Measurements from ENCODE around the gene ARHGAP26.
"Not testable (repeated sequence)": the region's sequence is repeated elsewhere in the genome, so short reads cannot be mapped to it uniquely, and the experiment has no call there.

ARHGAP26 gene

DNA sequence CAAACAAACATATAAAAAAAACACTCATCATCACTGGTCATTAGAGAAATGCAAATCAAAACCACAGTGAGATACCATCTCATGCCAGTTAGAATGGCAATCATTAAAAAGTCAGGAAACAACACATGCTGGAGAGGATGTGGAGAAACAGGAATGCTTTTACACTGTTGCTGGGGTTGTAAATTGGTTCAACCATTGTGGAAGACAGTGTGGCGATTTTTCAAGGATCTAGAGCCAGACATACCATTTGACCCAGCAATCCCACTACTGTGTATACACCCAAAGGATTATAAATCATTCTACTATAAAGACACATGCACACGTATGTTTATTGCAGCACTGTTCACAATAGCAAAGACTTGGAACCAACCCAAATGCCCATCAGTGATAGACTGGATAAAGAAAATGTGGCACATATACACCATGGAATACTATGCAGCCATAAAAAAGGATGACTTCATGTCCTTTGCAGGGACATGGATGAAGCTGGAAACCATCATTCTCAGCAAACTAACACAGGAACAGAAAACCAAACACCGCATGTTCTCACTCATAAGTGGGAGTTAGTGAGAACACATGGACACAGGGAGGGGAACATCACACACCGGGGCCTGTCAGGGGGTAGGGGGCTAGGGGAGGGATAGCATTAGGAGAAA lies 433.3 kb downstream of the ARHGAP26 start:
- not testable (repeated sequence) for DNase-seq

DNA sequence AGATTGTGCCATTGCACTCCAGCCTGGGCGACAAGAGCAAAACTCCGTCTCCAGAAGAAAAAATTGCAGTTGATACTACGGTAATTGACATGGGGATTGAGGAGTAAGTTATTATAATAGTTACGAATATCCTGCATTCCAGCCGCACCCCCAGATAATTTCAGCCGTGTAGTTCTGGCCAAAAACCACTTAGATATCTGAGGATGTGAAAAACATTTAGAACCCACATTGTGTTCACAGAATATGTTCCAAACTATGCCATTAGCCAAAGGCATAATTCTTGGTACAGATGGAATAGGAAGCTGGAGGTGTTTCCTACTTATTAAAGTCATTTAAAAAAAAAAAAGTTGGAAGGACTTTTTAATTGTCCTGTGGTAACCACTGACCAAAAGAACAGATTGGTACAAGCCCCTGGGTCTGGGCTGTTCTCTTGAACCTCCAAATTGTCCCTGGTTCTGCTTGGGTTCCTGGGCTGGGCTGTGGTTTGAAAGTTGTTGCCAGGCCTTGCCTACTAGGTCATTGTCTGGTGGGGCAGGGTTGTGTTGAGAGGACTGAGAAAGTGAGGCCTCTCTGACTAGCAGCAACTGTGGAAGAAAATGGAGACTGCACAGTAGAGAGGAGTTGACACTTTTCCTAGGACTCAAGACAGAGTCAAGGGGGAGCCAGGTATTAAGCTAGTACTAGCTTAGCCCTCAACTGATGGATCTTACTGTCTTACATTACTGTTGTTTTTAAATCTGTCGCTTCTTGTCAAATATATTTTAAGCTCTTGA lies 434.5 kb downstream of the ARHGAP26 start:
- DNase-seq, result no peak

DNA sequence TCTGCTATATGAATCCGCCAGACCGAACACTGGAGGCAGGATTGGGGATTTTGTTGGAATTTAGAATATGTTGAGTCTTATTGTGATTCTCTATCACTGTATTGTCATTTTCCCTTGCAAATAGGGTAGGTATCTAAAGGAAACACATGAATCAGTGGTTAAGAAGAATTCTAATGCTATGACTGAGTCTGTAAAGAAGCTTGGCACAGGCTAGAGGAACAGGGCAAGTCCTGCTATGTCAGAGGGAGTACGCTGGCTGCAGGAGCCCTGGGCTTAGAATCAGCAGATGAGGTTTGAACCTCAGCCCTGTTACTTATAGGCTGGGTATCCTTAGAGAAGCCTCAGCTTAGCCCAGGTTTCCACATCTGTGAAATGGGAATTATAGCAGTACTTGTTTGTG lies 435.2 kb downstream of the ARHGAP26 start:
- no peak for DNase-seq

DNA sequence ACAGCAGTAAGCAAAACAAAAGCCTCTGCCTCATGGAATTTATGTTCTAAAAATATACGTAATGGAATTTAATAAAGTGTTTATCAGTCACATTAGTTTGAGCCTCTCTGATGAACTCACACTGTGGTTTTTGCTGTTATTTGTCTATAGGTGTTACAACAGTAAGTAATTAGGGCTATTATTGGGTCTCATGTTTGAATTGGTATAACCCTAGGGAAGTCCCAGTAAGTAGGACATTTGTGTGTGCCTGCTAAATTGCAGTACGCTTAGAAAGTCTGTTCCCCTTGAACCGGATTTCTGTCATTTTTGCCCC lies 435.7 kb downstream of the ARHGAP26 start:
- no peak for DNase-seq

DNA sequence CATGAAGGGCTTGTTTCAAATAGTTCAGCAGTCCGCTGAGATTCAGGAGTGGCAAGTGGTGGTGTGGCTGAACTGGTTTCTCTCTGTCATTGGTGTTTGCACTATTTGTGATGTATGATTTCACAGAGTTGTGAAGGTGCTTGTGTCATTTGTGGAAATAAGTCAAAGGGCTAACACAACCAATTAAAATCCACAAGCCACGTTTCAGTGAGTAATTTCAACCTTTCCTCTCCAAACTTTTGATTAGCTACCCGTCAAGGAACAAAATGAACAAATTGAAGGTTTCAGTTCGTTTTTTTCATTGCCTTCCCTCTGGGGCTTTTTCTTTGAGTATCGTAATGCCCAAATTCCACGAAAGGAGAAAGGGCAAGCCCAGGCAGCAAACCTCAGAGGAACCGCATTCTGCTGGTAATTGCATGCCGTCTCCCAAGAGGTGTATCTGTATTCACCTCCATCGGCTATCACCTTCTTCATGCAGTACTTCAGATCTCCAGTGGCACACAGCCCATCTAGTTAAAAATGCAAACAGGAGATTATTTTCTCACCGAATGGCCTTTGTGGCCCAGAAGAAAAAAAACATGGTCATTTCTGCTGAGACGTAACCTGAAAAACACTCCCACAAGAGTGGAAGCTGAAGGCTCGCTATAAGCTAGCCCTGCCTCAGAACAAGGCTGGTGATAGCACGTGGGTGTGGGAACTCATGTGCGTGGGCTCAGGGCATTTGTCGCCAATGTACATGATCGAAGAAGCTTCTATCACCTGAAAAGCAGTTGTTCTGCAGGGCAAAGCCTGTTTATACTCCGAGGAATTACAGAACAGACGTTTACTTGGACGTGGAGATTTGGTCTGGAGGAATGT lies 436.2 kb downstream of the ARHGAP26 start:
- DNase-seq, result no peak

DNA sequence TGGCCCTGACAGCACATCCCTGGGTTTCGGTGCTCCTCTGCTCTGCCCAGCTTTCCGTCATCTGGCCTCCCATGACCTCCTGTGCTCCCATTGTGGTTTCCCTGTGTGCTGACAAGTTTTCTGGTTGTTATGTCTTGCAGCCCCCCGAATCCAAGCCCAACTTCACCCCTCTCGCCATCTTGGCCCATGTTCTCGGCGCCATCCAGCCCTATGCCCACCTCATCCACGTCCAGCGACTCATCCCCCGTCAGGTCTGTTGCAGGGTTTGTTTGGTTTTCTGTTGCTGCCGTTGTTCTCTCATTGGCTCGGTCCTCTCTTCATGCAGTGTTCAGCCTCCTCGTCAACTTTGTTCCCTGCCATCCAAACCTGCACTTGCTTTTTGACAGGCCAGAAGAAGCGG lies 436.9 kb downstream of the ARHGAP26 start:
- DNase-seq, result no peak

DNA sequence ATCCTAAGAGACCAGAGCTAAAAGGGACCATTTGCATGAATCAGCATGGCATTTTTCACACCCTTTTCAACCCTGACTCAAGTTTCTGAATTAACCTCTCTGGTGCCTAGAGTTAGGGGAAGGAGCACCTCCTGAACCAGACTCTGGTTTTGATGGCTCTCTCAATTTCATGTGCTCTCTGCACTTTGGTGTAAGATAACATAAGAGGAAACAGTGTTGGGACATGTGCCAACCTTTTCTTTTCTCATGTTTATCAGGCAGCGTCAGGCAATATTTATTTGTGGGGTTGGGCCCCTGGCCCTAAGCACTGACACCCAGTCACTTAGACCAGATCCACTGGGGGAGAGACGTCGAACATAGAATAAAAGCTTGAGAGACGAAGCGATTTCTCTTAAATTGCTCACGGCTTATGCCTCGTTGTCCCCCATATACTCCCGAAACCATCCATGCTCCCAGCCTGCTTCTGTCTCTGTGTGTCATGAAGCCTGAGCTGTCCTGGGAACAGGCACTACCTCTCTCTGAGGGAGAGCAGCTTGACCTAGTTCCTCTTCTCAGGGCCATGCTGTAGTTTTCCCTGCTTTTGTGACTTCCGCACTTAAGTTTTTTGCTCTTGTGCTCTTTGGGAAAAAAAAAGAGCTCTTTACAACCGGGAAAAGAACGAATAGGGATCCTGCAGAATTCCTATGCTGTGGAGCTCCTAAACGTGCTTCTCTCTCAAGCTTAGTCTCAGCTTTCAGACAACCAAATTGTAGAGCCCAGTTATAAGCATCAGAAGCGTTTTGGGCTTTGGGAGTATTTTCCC lies 437.6 kb downstream of the ARHGAP26 start:
- no peak for DNase-seq

DNA sequence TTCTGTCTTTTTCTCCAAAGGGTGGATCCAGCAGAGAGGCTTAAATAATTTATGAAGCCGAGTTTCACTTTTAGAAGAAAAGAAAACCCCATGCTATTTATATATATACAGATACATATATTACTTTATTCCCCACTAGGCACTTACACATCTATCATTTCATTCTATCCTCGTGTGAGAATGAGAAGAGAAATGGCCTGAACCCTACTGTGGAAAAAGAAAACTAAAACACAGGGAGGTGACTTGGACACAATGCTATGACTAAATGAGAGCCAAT lies 438.1 kb downstream of the ARHGAP26 start:
- no peak for DNase-seq

DNA sequence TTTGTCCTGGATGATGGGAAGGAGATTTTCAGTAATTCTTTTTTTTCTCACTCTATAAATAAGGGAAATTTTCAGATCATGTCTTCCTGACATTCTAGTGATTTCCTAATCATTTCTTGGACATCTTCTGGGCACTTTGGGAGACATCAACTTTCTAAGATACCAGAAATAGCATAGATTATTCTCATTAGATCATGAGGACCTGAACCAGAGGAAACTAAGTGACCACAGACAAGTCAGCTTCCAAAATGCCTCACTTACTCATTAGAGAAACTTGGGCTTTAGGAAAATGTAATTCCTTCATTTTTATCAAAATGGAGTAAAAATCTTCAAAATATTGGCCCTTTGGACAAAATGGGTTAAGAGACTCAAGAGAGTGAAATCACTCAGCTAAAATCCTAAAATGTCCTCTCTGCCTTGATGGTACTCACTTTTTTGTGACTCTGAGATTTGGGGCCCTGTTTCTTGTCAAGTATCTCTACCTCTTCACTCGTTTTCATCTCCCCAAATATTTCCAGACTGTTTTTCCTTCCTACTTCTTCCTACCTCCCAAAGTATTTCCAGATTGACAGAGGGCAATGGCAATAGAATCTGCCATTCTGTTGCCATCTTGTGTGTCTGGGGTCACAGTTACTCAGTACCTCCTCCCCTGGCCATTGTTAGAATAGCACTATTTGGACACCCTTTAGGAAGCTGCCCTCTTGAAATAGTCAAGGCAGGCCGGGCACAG lies 438.8 kb downstream of the ARHGAP26 start:
- no peak for DNase-seq

DNA sequence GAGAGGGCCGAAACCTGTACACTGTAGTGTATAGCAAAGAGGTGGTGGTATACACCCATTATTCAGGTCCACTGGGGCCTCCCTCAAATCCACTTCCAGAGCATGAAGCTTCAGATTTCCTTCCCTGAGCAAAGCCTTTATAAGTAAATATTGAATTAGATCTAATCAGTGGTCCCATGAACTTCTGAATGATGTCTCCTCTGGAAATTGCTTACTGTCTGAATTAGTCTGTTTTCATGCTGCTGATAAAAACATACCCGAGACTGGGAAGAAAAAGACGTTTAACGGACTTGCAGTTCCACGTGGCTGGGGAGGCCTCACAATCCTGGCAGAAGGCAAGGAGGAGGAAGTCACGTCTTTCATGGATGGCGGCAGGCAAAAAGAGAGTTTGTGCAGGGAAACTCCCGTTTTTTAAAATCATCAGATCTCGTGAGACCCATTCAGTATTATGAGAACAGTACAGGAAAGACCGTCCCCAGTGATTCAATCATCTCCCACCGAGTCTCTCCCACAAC lies 439.8 kb downstream of the ARHGAP26 start:
- no peak for DNase-seq

DNA sequence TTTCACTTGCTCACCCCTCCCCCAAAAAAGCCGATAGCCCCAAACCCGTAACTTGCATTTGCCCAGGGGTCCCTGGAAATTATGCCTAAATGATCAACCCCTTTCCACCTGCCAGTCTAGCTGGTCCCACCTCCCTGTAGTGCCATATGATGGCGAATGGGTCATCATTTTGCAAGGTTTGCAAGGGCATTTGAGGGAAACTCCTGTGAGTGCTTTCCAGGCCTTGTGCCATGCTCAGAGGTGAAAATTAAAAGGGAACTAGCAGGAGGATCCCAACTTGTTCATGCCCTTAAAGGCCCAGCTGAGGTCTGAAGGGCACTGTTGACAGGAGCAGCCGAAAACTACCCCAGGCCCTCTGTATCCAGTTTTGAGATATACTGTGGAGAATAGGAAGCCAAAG lies 440.4 kb downstream of the ARHGAP26 start:
- DNase-seq, result no peak

DNA sequence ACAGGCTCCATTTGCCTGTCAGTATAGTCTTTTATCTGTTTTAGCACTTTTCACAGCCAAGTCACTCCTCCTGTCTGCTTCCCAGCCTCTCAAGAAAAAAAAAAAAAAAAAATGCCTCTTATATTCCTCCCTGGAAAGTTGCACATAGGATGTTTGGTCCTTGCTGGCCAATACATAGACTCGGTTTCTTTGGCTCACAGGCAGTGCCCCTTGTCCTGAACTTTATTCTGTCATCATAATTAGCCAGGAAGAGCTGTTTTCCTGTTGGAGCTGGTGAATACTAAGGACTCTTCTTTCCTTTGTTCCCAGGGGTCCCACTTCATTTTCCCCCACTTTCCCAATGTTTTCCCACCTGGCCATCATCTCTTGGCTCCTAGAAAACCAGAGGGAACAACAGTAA lies 442.1 kb downstream of the ARHGAP26 start:
- DNase-seq, result no peak

DNA sequence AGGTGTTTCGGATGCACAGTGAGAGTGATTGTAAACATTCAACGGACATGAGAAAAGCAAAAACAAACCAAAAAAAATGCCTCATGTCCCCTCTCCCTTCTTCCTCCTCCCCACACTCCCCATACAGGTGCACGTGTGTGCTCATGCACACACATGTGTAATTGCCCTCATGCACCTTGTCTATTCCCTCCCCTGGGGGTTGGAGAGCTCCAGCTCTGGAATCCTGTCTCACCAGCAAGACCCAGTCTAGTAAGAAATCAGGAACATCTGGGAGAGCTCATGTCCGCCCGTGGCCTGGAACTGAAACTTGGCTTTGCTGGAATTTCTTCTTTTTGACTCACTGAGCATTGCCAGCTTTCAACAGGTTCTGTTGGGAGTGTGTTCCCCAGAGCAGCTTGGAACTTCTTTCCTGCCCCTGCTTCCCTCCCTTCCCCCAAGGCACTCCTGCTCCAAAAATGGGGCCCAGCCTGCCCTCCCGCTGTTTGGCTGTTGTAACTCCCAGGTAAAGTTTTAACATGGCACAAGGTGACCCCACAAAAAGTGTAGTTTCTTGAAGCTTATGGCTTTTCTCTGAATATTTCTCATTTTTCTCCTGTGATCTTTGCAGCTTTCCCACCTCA lies 443.2 kb downstream of the ARHGAP26 start:
- DNase-seq, result no peak

DNA sequence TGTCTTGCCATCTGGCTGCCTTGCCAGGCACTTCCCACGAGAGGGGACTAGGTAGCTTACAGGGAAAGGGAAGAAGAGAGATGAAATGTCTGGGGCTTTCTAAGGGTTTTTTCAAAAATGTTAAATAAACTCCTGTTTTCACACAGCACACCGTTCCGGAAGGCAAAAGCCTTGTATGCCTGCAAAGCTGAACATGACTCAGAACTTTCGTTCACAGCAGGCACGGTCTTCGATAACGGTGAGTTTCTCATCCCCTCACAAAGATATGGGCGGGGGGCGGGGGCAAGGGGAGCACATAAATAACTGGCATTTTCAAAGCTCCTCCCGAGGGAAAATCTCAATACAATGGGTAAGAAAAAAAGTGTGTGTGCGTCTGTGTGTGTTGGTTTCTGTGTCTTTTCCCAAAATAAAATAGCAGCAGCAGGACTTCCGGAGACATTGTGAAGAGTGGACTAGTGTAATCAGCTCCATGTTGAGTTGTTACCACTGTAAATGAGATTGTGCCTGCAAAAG lies 443.7 kb downstream of the ARHGAP26 start:
- DNase-seq, result no peak

DNA sequence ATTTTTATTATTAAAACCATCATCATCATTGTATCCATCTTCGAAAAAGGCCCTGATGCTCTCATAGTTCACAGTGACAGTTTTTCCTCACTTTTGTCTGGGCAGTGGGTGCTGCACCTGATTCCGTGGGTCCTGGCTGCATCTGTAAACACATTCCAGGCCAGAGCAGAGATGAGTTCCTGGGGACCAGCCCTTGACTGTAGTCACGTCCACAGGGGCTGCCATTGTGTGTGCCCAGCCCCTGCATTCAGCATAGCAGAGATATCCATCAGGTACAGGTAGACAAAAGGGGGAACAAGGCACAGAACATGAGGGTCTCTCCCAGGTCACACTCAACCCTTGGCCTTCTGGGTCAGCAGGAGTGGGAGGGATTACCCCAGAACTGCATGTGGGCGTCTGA lies 444.3 kb downstream of the ARHGAP26 start:
- no peak for DNase-seq

DNA sequence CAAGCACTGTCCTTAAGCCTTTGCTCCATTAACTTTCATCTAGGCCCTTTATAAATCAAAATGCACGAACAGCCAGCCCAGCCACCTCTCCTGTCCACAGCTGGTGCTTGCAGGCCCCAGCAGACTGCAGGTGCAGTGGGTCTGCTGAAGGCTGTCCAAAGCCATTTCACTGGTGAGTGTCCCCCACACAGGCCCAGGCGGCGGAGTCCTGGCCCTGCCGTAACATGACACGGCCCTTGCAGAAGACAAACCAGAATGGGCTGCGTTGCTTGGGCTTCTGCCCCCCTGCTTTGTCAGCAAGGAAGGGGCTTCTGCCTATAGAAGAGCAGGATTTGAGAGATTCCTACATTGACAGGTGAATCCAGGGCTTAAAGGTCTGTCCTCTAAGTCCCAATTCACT lies 444.7 kb downstream of the ARHGAP26 start:
- no peak for DNase-seq

DNA sequence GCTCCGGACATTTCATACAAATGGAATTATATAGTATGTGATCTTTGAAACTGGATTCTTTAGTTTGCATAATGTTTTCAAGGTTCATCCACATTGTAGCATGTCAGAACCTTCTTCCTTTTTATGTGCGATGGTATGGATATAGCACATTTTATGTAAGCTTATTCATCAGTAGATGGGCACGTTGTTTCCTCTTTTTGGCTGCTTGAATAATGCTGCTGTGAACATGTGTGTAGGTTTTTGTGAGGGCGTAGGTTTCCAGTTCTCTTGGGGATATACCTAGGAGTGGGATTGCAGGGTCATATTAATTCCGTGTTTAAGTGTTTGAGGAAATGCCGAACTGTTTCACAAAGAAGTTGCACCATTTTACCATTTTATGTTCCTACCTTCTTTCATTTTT lies 445.5 kb downstream of the ARHGAP26 start:
- DNase-seq, result no peak

DNA sequence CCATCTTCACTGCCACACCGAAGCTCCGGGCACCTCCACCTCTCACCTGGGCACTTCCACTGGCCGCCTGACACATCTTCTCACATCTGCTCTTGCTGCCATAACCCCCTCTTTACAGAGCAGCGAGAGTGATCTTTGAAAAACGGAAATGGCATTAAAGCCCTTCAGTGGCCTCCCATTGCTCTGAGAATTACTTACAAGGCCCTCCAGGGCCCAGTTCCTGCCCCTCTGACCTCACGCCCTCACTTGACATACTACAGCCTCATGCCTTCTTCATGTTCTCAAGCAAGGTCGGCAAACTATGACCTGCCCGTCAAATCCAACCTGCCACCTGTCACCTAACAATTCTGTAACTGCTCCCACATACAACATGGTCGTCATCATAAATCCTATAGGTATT lies 446.0 kb downstream of the ARHGAP26 start:
- DNase-seq, result no peak

DNA sequence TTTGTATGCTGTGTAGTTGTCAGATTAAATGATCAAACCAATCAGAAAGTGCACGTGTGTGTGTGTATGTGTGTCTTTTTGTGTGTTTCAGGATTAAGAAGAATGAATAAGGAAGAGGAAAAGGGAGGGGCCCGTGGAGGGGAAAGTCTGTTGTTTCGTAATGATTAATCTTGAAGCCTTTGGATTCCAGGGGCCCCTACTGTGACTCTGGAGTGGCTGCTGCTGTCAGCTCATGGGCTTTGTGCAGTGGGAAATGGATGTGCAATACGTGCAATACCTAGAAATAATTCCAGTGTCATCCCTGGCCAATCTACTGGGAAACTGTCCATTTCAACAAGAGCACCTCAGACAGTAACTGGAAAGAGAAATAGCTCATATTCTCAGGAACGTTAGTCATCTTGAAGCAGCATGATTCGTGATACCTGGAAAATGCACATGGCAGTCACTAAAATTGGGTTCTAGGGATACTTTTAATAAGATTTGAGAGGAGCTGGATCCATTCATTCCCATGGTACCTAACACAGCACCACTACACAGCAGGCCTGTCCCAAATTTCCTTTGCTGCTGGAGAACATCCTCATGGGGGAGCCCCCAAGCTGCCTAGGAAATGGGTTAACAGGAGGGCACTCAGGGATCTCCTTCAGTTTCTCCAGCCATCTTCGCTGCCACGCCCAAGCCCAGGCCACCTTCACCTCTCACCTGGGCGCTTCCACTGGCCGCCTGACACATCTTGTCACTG lies 447.1 kb downstream of the ARHGAP26 start:
- DNase-seq, result no peak

DNA sequence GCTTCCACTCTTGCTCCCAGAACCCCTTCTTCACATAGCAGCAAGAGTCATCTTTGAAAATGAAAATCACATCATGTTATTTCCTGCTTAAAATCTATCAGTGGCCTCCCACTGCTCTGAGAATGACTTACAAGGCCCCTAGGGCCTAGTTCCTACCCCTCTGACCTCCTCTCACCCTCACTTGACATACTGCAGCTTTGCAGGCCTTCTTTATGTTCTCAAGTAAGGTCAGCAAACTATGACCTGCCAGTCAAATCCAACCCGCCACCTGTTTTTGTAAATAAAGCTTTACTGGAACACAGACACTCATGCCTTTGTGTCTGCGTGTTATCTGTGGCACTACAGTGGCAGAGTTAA lies 447.6 kb downstream of the ARHGAP26 start:
- no peak for DNase-seq

DNA sequence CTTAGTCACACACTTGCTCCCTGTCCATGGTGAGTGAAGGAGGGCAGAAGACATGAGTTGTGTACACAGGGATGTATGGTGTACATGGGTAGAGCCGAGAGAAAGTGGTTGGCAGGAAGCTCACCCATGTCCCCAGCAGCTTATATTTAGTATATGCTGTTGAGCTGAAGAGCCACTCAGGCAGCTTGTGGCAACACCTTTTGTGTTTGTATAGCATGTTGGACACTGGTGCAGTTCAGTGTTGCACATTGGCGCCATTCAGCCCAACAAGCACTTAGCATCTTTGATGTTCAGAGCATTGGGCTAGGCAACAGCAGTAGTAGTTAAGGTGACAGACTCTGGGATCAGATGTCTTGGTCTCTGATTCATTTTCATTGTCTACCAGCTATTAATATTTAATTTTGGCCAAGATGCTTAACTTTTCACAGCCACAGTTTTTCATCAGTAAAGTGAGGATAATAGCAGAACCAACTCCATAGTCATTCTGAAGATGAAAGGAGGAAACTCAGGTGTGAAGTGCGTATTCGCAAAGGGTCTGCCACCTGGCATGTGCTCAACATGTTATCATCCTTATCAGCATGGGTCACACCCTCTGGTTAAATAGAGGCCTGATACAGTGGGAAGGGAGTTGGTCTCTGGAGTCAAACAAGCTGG lies 448.5 kb downstream of the ARHGAP26 start:
- no peak for DNase-seq
